Left renal cortex interstitium (tissue), 4 donors: ENCODE data around the gene SLC66A1. TPM values are rescaled to one million over a fixed set of nuclear protein-coding genes. Genes with fewer than 3 reads are reported as not detected.
"Not testable (repeated sequence)": the region's sequence is repeated elsewhere in the genome, so short reads cannot be mapped to it uniquely, and the experiment has no call there.

Experiments
- DNase-seq, 4 donors: peaks; one replicate each; pipeline ENCODE4 v3.0.0-alpha.2; 2013; ENCODE audit warnings: low read depth in 4 of 4, low spot score in 2 of 4, missing footprints in 1 of 4
- polyA plus RNA-seq, 4 donors: library from polyadenylated mRNA; unstranded; fragments of 120-200 nt; gene quantifications; one replicate each; pipeline ENCODE4 v1.2.1, GENCODE V29; 2013; ENCODE audit not compliant: insufficient read length in 4 of 4

The SLC66A1 gene
- polyA plus RNA-seq = 10 to 100 TPM in 3 of 4 donors, 1 to 10 TPM in 1; 9.6 to 18.3 (median 15.1) TPM

- DNase-seq = peak; percentile 55 to 89 (median 82)
These were observed at the start of gene SLC66A1, which contains the start of gene AKR7A2 for GRCh38 chr1:19311931-19312781. Gene SLC66A1, plus strand, starts transcription at chr1:19312326. Its CDS starts 5,352 bp downstream, at chr1:19317678. Gene AKR7A2, minus strand, starts transcription at chr1:19312144. Its CDS starts 20 bp downstream, at chr1:19312124.

- DNase-seq = no peak
These were observed 49.4 kb upstream of the SLC66A1 start for GRCh38 chr1:19262744-19263143.

GRCh38 chr1:19268445-19268844, 43.7 kb upstream of the SLC66A1 start:
- no peak for DNase-seq

GRCh38 chr1:19269427-19270342, 42.4 kb upstream of the SLC66A1 start:
- not testable (repeated sequence) for DNase-seq

- DNase-seq = not testable (repeated sequence)
These were observed 41.8 kb upstream of the SLC66A1 start for GRCh38 chr1:19270343-19270730.

- DNase-seq = no peak
These were observed 40.1 kb upstream of the SLC66A1 start for GRCh38 chr1:19272064-19272463.

GRCh38 chr1:19273106-19273843, 38.9 kb upstream of the SLC66A1 start:
- no peak for DNase-seq

GRCh38 chr1:19273844-19274531, 38.1 kb upstream of the SLC66A1 start:
- DNase-seq = not testable (repeated sequence)

- no peak for DNase-seq
These were observed 37.5 kb upstream of the SLC66A1 start for GRCh38 chr1:19274636-19275035.

GRCh38 chr1:19283891-19284290, 28.2 kb upstream of the SLC66A1 start:
- DNase-seq = no peak

- DNase-seq = no peak
These were observed 27.2 kb upstream of the SLC66A1 start for GRCh38 chr1:19284881-19285280.

GRCh38 chr1:19285366-19285765, 26.8 kb upstream of the SLC66A1 start:
- DNase-seq = not testable (repeated sequence)

GRCh38 chr1:19285807-19286206, 26.3 kb upstream of the SLC66A1 start:
- DNase-seq = not testable (repeated sequence)

- DNase-seq = no peak
These were observed 24.5 kb upstream of the SLC66A1 start for GRCh38 chr1:19287436-19288185.

GRCh38 chr1:19288324-19289241, 23.5 kb upstream of the SLC66A1 start, which contains the start of gene AKR7A3:
Gene AKR7A3, minus strand, starts transcription at chr1:19288770. Its CDS starts 61 bp downstream, at chr1:19288709.
- not testable (repeated sequence) for DNase-seq

- DNase-seq = no peak
These were observed 22.9 kb upstream of the SLC66A1 start for GRCh38 chr1:19289244-19289643.

- no peak for DNase-seq
These were observed 17.5 kb upstream of the SLC66A1 start for GRCh38 chr1:19294638-19295037.

- no peak for DNase-seq
These were observed 11.9 kb upstream of the SLC66A1 start for GRCh38 chr1:19300211-19300610.
